Spleen (tissue), 7 donors: ENCODE results near the gene TRMT112.

ENCODE experiments used
- POLR2A ChIP-seq, 3 donors: fragments of 450-650 bp; IDR thresholded peaks; one replicate each; pipeline ENCODE4 v1.5.1; 2017; ENCODE audit warnings: antibody characterized with exemption in 3 of 3, mild to moderate bottlenecking in 1 of 3
- TF ChIP-seq, protein P1 (sequence below), 11 experiments: fragments of 200-600 bp in 7 of 11; fragments of 450-650 bp in 4 of 11; sonication (generic) in 4 of 11; IDR thresholded peaks in 8 of 11; conservative IDR thresholded peaks in 3 of 11; 1 replicate in 7 of 11; 2 replicates in 4 of 11; pipeline versions ENCODE4 v1.4.0 to v1.8.0; 2016 to 2021; ENCODE audit warnings: antibody characterized with exemption in 11 of 11, inconsistent platforms in 4 of 11, mild to moderate bottlenecking in 1 of 11
- donor health status: DM: no; HTN: no; CAD: no; lungs with moderate emphysema.
- donor health status: DM: no; HTN: no; CAD: no.
- donor health status: DM: no; HTN: no; CAD: no.

GRCh38 chr11:64295760-64296159 is 21.6 kb downstream of the TRMT112 start:
- TF ChIP-seq, protein P1, sequence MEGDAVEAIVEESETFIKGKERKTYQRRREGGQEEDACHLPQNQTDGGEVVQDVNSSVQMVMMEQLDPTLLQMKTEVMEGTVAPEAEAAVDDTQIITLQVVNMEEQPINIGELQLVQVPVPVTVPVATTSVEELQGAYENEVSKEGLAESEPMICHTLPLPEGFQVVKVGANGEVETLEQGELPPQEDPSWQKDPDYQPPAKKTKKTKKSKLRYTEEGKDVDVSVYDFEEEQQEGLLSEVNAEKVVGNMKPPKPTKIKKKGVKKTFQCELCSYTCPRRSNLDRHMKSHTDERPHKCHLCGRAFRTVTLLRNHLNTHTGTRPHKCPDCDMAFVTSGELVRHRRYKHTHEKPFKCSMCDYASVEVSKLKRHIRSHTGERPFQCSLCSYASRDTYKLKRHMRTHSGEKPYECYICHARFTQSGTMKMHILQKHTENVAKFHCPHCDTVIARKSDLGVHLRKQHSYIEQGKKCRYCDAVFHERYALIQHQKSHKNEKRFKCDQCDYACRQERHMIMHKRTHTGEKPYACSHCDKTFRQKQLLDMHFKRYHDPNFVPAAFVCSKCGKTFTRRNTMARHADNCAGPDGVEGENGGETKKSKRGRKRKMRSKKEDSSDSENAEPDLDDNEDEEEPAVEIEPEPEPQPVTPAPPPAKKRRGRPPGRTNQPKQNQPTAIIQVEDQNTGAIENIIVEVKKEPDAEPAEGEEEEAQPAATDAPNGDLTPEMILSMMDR (IDR thresholded peaks at IDR 0.05 in 8 of 11, conservative IDR thresholded peaks at IDR 0.05 in 3 of 11) = no peak
- no peak for TF ChIP-seq POLR2A (IDR thresholded peaks at IDR 0.05)
